ENCODE measurements around the gene CORIN.
"Not testable (repeated sequence)": the region's sequence is repeated elsewhere in the genome, so short reads cannot be mapped to it uniquely, and the experiment has no call there.

Gene CORIN

GRCh38 chr4:47830265-47831025 lies 7.4 kb downstream of the CORIN start:
- no peak for DNase-seq

- DNase-seq, result no peak
Observed at GRCh38 chr4:47829438-47829837, 8.4 kb downstream of the CORIN start.

- peak; percentile 23 for DNase-seq
Observed at GRCh38 chr4:47827343-47828047, 10.4 kb downstream of the CORIN start.

GRCh38 chr4:47824840-47825239 lies 13.0 kb downstream of the CORIN start:
- no peak for DNase-seq

GRCh38 chr4:47819178-47819577 lies 18.7 kb downstream of the CORIN start:
- DNase-seq, result no peak

GRCh38 chr4:47817275-47817674 lies 20.6 kb downstream of the CORIN start:
- DNase-seq, result no peak

- DNase-seq, result no peak
Observed at GRCh38 chr4:47816748-47817147, 21.1 kb downstream of the CORIN start.

- no peak for DNase-seq
Observed at GRCh38 chr4:47814618-47815295, 23.1 kb downstream of the CORIN start.

- DNase-seq, result no peak
Observed at GRCh38 chr4:47809654-47810203, 28.1 kb downstream of the CORIN start.

GRCh38 chr4:47804598-47804997 lies 33.3 kb downstream of the CORIN start:
- no peak for DNase-seq

- no peak for DNase-seq
Observed at GRCh38 chr4:47801481-47802002, 36.3 kb downstream of the CORIN start.

GRCh38 chr4:47798165-47798564 lies 39.7 kb downstream of the CORIN start:
- DNase-seq, result no peak

- DNase-seq, result peak; percentile 2
Observed at GRCh38 chr4:47791965-47792364, 45.9 kb downstream of the CORIN start.

- no peak for DNase-seq
Observed at GRCh38 chr4:47790105-47790504, 47.8 kb downstream of the CORIN start.

- no peak for DNase-seq
Observed at GRCh38 chr4:47788126-47788525, 49.7 kb downstream of the CORIN start.

- DNase-seq, result no peak
Observed at GRCh38 chr4:47786958-47787370, 50.9 kb downstream of the CORIN start.

GRCh38 chr4:47785153-47785552 lies 52.7 kb downstream of the CORIN start:
- DNase-seq, result no peak

GRCh38 chr4:47784222-47784621 lies 53.6 kb downstream of the CORIN start:
- DNase-seq, result no peak

- DNase-seq, result no peak
Observed at GRCh38 chr4:47776353-47776752, 61.5 kb downstream of the CORIN start.

- no peak for DNase-seq
Observed at GRCh38 chr4:47774079-47774478, 63.8 kb downstream of the CORIN start.

GRCh38 chr4:47771020-47771419 lies 66.8 kb downstream of the CORIN start:
- no peak for DNase-seq

GRCh38 chr4:47767956-47768355 lies 69.9 kb downstream of the CORIN start:
- DNase-seq, result not testable (repeated sequence)

- DNase-seq, result no peak
Observed at GRCh38 chr4:47763279-47763678, 74.6 kb downstream of the CORIN start.
